SH-SY5Y (cell line): ENCODE measurements around the gene IFNA14.

Experiments
- GATA2 ChIP-seq: IDR thresholded peaks from 2 replicates; pipeline ENCODE4 v1.6.1; 2011; ENCODE audit warnings: mild to moderate bottlenecking, low read depth, low read length
- GATA3 ChIP-seq: IDR thresholded peaks from 2 replicates; pipeline ENCODE4 v1.6.1; 2011; ENCODE audit warnings: low read depth, mild to moderate bottlenecking, low read length, moderate library complexity

GRCh38 chr9:21286659-21287058, 46.9 kb upstream of the IFNA14 start:
- TF ChIP-seq GATA2 (no peak), GATA3 (no peak)
